ENCODE results near the gene C1QTNF4.

Gene C1QTNF4

GRCh38 chr11:47587723-47588326 is 6.4 kb downstream of the C1QTNF4 start:
- H3K4me3 ChIP-seq (replicated peaks; ENCODE audit: insufficient read depth, low read length): no peak overlapping the region
- TF ChIP-seq SPI1 (IDR thresholded peaks at IDR 0.05; ENCODE audit: borderline replicate concordance, low read depth): peak; percentile 48; the same call in 1 of the 2 replicates
- peak; percentile 72 for TF ChIP-seq POLR2AphosphoS5 (IDR thresholded peaks at IDR 0.05; ENCODE audit: low read depth)
- no peak for TF ChIP-seq GABPA (IDR thresholded peaks at IDR 0.05; ENCODE audit: low read depth)
- peak; percentile 78 to 92 for DNase-seq (ENCODE audit: low read depth in 1 of 2, low spot score in 1 of 2)
- H3K27ac ChIP-seq (replicated peaks): peak overlapping the region; percentile 56
- peaks cover 2% of the 10 kb centered on the region for H3K27me3 ChIP-seq (ENCODE audit: insufficient read depth, poor library complexity, severe bottlenecking)

- Histone ChIP-seq H3K27me3 (ENCODE audit: insufficient read depth, poor library complexity, severe bottlenecking) (no peaks in the 10 kb centered on the region), H3K27ac (replicated peaks) (peak overlapping the region; percentile 56), H3K4me3 (replicated peaks; ENCODE audit: insufficient read depth, low read length) (no peak overlapping the region)
- no peak for DNase-seq (ENCODE audit: low read depth in 1 of 2, low spot score in 1 of 2)
- TF ChIP-seq SPI1 (IDR thresholded peaks at IDR 0.05; ENCODE audit: borderline replicate concordance, low read depth) (no peak), CTCF (IDR thresholded peaks at IDR 0.05; ENCODE audit: insufficient read depth, low read length) (no peak), GABPA (IDR thresholded peaks at IDR 0.05; ENCODE audit: low read depth) (no peak), REST (IDR thresholded peaks at IDR 0.05; ENCODE audit: insufficient replicate concordance, low read depth) (no peak), POLR2AphosphoS5 (IDR thresholded peaks at IDR 0.05; ENCODE audit: low read depth) (no peak)
These were observed 7.0 kb downstream of the C1QTNF4 start for GRCh38 chr11:47587039-47587716.

GRCh38 chr11:47586098-47586855 is 7.9 kb downstream of the C1QTNF4 start, which contains the start of gene FAM180B:
Gene FAM180B (plus strand): TSS chr11:47586678. CDS start chr11:47586769, 91 bp downstream.
- Histone ChIP-seq H3K4me3 (replicated peaks; ENCODE audit: insufficient read depth, low read length) (no peak within 1 kb of the TSS), H3K27ac (replicated peaks) (peak within 1 kb of the TSS; percentile 56), H3K27me3 (ENCODE audit: insufficient read depth, poor library complexity, severe bottlenecking) (no peaks in the 10 kb centered on the region)
- DNase-seq (ENCODE audit: low read depth in 1 of 2, low spot score in 1 of 2): no peak
- no peak for TF ChIP-seq CTCF (IDR thresholded peaks at IDR 0.05; ENCODE audit: insufficient read depth, low read length)
- no peak for TF ChIP-seq SPI1 (IDR thresholded peaks at IDR 0.05; ENCODE audit: borderline replicate concordance, low read depth)
- no peak for TF ChIP-seq REST (IDR thresholded peaks at IDR 0.05; ENCODE audit: insufficient replicate concordance, low read depth)
- TF ChIP-seq GABPA (IDR thresholded peaks at IDR 0.05; ENCODE audit: low read depth): no peak
- no peak for TF ChIP-seq POLR2AphosphoS5 (IDR thresholded peaks at IDR 0.05; ENCODE audit: low read depth)

GRCh38 chr11:47583844-47584243 is 10.4 kb downstream of the C1QTNF4 start:
- no peak for DNase-seq (ENCODE audit: low read depth in 1 of 2, low spot score in 1 of 2)
- TF ChIP-seq SPI1 (IDR thresholded peaks at IDR 0.05; ENCODE audit: borderline replicate concordance, low read depth) (no peak), CTCF (IDR thresholded peaks at IDR 0.05; ENCODE audit: insufficient read depth, low read length) (no peak), GABPA (IDR thresholded peaks at IDR 0.05; ENCODE audit: low read depth) (no peak), POLR2AphosphoS5 (IDR thresholded peaks at IDR 0.05; ENCODE audit: low read depth) (no peak), REST (IDR thresholded peaks at IDR 0.05; ENCODE audit: insufficient replicate concordance, low read depth) (no peak)

More at GRCh38 chr11:47583844-47584243, 10.4 kb downstream of the C1QTNF4 start:
- Histone ChIP-seq H3K4me3 (replicated peaks; ENCODE audit: insufficient read depth, low read length) (no peak overlapping the region), H3K27me3 (ENCODE audit: insufficient read depth, poor library complexity, severe bottlenecking) (no peaks in the 10 kb centered on the region), H3K27ac (replicated peaks) (no peak overlapping the region)
